ENCODE measurements around the gene BCL6.

Gene BCL6

GRCh38 chr3:187743195-187744141 lies 1.8 kb downstream of the BCL6 start:
- ATAC-seq: no peak

GRCh38 chr3:187742351-187743171 lies 2.7 kb downstream of the BCL6 start:
- no peak for ATAC-seq
- TF ChIP-seq CSDC2 (CRISPR knock-in tag; IDR thresholded peaks at IDR 0.05) (0 out of 2 replicates have a peak, but pooled peaks have one; percentile 19), ESRRG (CRISPR knock-in tag; IDR thresholded peaks at IDR 0.05) (no peak)

More at GRCh38 chr3:187743195-187744141, 1.8 kb downstream of the BCL6 start:
- TF ChIP-seq GLIS3 (CRISPR knock-in tag; IDR thresholded peaks at IDR 0.05) (no peak), PPARA (CRISPR knock-in tag; IDR thresholded peaks at IDR 0.05; ENCODE audit: borderline replicate concordance) (no peak), OSR1 (CRISPR knock-in tag; IDR thresholded peaks at IDR 0.05) (no peak), ISL1 (CRISPR knock-in tag; IDR thresholded peaks at IDR 0.05) (no peak), ARNTL (CRISPR knock-in tag; IDR thresholded peaks at IDR 0.05; ENCODE audit: borderline replicate concordance, low read depth) (no peak), ESRRG (CRISPR knock-in tag; IDR thresholded peaks at IDR 0.05) (no peak), ZNF8 (CRISPR knock-in tag; IDR thresholded peaks at IDR 0.05) (no peak), ZFP30 (CRISPR knock-in tag; IDR thresholded peaks at IDR 0.05) (no peak), RARB (CRISPR knock-in tag; IDR thresholded peaks at IDR 0.05) (no peak)

GRCh38 chr3:187741403-187742350 lies 3.6 kb downstream of the BCL6 start:
- peak; percentile 9 for ATAC-seq
- no peak for TF ChIP-seq CREB5 (CRISPR knock-in tag; IDR thresholded peaks at IDR 0.05; ENCODE audit: low read depth)
- no peak for TF ChIP-seq OSR1 (CRISPR knock-in tag; IDR thresholded peaks at IDR 0.05)
- TF ChIP-seq RARB (CRISPR knock-in tag; IDR thresholded peaks at IDR 0.05): no peak
- no peak for TF ChIP-seq ZNF8 (CRISPR knock-in tag; IDR thresholded peaks at IDR 0.05)
- TF ChIP-seq GLIS3 (CRISPR knock-in tag; IDR thresholded peaks at IDR 0.05): no peak
- TF ChIP-seq PPARA (CRISPR knock-in tag; IDR thresholded peaks at IDR 0.05; ENCODE audit: borderline replicate concordance): no peak

- peak; percentile 5; the same call in 1 of the 3 replicates for ATAC-seq
- TF ChIP-seq TOX (CRISPR knock-in tag; IDR thresholded peaks at IDR 0.05; ENCODE audit: borderline replicate concordance): no peak
- peak; percentile 94; the same call in 1 of the 2 replicates for TF ChIP-seq PATZ1 (CRISPR knock-in tag; IDR thresholded peaks at IDR 0.05; ENCODE audit: borderline replicate concordance)
Measured at GRCh38 chr3:187740421-187741399, 4.6 kb downstream of the BCL6 start.

- ATAC-seq: peak; percentile 54
- TF ChIP-seq ZC3H10 (CRISPR knock-in tag; IDR thresholded peaks at IDR 0.05): peak; percentile 46; the same call in 1 of the 2 replicates
- no peak for TF ChIP-seq RARB (CRISPR knock-in tag; IDR thresholded peaks at IDR 0.05)
- TF ChIP-seq PATZ1 (CRISPR knock-in tag; IDR thresholded peaks at IDR 0.05; ENCODE audit: borderline replicate concordance): peak; percentile 84
Measured at GRCh38 chr3:187739561-187740332, 5.5 kb downstream of the BCL6 start.
